Measurements from ENCODE around the gene CPXM2.

The CPXM2 gene

DNA sequence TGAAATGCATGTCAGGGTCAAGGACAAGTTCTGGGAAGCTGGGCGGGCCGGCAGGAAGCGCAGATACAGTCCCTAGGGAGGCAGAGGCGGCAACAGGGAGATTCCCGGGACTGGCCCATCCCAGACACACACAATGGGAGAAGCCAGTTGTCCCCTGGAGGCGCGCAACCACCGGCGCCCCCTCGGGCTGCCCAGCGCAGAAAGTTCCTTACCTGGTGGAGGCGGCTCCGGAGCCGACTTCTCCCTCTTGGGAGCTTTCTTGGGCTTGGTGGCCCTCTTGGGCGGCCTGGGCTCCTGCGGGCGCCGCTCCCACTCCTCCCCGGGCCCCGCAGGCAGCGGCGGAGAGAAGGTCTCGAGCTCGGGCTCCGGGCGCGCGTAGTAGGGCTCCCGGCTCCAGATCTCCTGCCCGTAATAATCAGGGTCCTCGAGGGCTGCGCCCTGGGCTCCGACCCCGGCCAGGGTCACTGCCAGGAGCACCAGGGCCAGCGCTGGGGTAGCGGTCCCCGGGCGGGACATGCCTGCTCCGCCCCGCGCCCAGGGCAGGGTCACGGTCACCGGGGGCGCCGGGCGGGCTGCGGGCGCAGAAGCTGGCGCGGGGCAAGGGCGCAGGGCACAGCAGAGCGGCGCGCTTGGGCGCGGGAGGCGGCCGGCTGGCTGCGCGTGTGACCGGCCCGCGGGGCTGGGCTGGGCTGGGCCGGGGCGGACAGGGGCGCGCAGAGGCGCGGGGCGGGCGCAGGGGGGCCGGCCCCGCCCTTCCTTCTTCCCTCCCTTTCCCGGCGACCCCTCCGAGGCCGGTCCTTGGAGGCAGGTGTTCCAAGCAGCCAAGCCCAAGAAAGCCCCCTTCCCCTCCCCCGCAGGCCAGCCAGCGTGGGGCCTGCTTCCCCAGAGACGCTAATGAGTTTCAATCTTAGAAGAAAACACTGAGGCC, at the start of gene CPXM2:
Gene CPXM2 (minus strand): TSS at position 664 of the 928 bp plus-strand sequence. CDS start 148 bp downstream, at position 516.
- DNase-seq, result no peak

DNA sequence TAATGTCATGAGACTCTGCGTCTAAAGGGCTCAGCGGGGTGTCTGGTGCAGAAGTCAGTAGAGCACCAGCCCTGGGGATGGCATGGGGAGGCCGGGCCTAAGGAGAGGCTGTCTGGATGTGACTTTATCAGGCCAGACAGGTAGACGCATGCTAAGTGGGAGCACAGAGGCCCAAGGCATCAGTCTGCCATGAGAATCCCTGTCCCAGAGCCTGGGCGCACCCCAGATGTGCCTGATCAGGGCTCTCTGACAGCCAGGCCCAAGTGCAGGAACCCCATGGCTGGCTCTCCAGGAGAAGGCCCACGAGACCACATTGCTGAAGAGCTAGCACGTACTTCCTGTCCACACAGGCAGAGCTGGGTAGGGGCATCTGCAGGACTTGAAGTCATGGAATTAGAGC, 48.0 kb upstream of the CPXM2 start:
- no peak for DNase-seq

DNA sequence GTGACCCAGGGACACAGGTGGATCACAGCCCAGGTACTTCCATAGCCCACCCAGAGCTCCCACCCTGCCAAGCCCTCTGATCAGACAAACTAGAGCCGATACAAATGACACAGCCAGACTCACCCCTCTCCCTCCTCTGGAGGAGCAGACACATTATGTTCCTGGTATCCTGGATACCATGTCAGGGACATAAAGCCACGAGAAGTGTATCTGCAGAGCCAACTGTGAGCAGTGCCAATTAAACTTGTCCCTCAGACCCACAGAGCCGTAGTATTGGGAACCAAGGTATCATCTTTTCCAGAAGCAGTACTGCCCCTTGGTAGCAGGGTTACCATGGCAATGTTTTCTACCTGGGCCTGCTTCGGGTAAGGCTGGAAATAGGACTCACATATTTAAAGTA, 47.3 kb upstream of the CPXM2 start:
- DNase-seq, result no peak

DNA sequence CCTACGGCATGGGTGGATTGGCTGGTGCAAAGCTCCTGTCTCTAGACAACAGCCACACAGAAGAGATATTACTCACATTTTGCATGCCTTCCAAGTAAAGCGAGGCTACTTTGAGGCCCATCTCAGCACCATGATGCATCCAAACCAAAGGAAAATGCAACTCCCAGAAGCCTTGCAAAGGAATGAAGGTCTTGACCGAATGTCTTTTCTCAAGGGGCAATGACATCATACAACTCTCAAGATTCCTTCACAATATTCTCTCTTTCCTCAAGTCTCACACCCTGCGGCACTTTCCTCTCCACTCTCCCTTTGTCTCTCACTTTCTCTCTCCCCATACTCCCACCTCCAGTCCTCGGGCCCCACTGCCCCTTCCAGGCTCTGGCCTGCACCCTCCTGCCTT, 44.8 kb upstream of the CPXM2 start:
- DNase-seq, result no peak

DNA sequence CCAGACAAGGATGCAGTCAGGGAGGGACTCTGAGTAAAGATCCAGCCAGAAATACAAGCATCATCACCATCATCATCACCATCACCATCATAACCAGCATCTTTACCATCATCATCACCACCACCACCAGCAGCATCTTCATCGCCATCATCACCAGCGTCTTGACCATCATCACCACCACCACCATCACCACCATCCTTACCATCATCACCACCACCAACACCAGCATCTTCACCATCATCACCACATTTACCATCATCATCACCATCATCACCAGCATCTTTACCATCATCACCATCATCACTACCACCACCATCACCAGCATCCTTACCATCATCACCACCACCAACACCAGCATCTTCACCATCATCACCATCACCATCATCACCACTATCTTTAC, 44.1 kb upstream of the CPXM2 start:
- DNase-seq, result no peak

DNA sequence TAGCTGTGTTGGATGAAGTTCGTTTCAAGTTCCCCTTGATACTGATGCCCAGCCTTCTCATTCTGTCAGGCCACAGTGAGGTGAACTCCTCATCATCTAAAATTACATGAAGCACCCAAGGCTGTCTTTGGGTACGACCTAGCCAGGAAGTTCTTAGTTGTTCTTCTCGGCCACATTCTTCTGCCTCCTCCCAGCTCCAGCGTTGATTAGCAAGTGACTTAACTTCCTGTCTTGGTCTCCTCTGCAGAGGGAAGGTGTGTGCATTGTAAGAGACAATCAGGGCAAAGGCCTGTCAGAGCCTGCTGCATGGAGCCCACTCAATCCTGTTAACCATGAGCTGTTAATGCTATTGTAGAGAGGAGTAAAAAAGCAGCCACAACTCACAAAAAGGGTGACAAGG, 43.2 kb upstream of the CPXM2 start:
- no peak for DNase-seq

DNA sequence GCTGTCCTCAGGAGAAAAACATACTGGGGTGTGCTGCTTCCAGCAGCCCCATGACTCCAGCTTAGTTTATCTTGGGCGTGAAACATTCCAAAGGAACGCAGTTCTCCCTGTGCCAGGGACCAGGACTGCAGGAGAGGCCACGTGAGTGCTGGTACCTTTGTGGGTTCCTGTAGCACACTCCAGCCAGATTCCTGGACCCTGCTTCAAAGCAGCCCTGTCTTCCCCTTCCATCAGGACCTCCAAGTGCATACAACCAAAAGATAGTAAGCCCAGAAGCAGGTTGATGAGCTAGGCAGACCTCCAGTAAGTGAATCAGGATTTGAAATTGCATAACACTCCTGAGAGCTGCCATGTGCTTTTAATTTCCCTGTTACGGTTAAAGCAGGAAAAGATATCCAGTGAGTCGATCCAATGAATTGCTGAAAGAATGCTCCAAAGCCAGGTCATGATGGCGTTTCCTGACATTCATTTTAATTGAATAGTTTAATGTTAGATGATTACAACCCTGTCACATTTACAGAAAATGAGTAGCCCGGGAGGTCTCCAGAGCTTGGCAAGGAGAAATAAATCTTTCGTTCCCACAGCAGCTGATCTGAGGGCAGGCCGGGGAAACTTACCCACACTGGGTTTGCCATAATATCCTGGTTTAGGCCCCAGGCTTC, 38.9 kb upstream of the CPXM2 start:
- no peak for DNase-seq

DNA sequence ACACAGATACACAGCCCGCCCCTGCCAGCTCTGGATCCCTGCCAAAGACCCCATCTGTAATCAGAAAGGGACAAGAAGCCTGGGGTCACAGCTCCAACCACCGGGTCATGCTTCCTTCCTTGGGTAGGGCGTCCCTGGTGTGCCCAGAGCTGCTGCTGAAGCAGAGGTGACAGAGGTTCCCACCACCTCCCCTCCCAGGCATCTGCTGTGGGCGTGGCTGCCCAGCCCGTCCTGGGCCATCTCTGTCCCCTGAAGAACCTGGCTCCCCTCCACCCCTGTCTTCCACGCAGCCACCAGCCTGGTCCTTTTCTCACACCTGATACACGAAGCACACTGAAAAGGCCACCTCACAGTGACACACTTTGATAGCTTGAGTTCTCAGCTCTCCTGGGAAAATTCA, 38.2 kb upstream of the CPXM2 start:
- DNase-seq, result no peak

DNA sequence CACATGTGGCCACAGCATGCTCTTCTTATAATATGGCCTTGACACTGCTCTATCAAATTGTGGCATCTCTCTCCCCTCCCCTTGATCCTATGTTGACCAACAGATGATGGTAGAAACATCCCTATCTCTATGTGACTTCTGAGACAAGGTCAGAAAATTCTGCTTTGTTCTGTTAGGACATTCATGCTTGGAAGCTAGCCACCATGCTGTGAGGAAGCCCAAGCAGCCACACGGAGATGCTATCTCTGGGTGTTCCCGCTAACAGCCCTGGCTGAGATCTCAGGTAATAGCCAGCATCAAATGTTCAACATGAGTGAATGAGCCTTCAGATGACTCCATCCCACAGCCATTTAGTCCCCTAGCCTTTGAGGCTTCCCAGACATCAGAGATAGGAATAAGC, 36.8 kb upstream of the CPXM2 start:
- DNase-seq, result no peak

DNA sequence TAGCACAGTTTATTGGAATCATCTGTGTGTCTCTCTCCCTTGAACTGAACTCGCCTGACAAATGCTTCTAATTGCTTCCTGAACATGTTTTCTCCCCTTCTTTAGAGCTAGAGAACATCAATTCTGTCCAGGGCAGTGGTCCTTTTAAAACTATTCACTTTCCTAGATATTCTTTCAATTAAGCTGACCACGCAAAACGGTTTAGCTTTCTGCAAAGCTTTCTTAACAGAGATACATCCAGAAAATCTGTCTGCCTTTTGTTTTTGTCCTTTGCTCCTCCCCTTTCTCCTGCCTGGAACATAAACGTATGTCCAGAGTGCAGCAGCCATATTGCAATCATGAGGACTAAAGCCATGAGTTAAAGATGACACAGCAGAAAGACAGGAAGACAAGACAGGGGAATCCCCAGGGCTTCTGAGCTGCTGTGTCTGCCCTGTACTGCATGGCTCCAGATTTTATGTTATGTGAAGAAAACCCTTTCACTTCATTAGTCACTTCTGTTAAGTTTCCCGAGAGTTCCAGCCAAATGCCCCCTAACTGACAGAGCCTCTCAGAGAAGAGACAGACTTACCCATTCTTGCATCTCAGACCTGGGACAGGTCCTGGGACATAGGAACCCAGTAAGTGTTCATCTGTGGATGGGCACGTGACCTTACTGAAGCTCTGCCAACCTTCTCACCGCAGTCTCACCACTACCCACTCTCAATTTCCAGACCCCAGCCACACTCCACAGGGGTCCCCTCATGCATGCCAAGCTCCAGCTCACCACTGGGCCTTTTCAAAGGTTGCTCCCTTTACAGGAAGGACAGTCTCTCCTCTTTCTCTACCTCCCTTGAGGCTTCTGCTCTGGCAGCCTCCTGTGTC, 35.0 kb upstream of the CPXM2 start:
- DNase-seq, result no peak

DNA sequence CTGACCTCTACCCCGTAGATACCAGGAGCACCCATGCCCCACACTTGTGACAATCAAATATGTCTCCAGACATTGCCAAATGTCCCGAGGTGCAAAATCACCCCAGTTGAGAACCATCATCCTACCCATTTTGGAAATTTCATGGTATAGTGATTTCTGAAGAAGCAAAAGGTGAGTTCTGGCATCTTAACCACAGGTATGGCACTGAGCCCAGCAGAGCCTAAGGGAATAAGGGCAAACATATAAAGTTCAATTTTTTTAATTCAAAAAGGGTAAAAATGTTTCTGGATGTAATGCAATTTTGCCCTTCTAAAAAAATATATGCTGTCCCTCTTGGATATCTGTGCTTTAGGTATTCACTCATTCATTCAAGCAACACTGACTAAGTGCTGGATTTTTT, 30.5 kb upstream of the CPXM2 start:
- no peak for DNase-seq

DNA sequence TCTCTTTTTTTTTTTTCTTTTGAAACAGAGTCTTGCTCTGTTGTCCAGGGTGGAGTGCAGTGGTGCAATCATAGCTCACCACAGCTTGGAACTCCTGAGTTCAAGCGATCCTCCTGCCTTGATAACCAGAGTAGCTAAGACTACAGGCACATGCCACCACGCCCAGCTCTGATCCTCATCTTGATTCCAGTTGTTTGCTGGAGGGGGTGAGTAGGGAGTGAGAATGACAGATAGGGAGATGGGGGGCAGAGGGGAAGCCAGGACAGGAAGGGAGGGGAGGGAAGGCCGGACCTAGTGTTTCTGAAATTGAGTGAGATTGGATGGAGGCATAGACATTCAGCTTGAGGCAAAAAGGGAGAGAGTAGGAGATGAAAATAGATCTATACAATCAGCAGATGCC, 25.2 kb upstream of the CPXM2 start:
- DNase-seq, result no peak

DNA sequence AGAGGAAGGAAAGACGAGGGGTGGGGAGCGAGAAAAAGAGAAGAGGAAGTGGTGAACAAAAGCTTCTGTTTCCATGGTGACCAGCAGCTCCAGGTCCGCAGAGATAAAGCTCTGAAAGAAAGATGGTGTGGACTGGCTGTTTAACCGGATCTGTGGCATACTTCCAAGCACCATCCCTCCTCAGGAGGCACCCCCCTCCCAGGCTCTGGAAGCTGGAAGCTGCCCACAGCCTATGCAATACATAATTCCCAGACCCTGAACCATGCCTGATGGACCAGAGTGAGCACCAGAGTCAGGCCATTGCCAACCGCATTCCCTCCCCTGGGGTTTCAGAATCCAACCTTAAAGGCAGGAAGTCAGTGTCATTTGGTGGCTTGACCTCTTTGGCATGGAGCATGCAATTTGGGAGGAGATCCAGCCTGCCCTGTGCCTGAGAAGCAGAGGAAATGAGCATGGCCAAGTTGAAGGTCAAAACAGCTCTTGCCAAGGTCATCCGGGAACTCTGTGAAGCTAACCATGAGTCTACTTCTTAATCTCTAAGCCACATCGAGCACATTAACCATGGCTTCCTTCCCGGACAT, 22.2 kb upstream of the CPXM2 start:
- no peak for DNase-seq

DNA sequence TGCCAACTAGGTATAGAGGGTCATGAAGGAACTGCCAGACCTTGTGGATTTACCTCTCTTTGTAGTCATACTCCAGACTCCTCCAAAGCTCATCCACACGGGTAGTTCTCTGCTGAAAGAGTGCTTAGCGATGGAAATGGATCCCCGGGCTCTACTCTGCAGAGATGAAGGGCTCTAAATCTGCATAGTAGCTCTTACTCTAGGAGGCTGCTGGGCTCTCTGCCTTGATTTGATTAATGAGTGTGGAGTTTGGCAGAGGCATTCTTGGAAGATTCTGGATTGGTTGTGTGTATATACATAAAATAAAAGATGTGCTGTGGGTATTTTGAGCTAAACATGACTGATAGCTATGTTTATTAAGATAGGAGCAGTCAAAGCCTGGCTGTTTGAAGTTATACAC, 21.3 kb upstream of the CPXM2 start:
- no peak for DNase-seq

DNA sequence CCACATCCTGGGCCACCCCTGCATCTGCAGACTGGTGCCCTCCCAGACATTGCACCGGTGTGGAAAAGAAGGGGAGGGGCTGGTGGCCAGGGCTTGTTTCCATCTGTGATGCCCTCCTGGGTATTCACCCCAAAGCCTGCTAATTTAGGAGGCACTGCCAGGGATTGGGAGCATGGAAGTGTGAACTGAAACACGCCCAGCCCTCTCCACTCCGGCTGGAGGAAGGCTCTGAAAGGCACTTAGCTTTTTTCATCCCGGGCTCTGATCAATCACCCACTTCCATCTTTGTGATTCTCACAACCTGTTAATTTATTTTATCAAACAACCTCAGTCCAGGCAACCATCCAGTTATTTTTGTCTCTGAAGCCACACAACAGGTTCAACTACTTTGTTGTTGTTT, 20.9 kb upstream of the CPXM2 start:
- DNase-seq, result no peak

DNA sequence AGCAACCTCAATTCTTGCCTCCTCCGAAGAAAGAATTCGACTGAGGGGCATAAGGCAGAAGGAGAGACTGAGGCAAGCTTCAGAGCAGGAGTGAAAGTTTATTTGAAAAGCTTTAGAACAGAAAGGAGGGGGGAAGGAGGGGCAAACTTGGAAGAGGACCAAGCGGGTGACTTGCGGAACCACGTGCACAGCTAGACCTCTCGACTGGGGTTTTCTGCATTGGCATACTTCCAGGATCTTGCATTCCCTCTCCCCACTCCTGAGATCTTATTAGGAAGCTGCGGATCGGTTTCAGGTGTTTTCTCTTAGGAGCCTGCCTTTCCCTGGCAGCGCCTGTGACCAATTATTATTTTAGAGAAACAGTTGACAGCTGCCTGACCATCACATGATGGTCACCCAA, 20.3 kb upstream of the CPXM2 start:
- DNase-seq, result no peak

DNA sequence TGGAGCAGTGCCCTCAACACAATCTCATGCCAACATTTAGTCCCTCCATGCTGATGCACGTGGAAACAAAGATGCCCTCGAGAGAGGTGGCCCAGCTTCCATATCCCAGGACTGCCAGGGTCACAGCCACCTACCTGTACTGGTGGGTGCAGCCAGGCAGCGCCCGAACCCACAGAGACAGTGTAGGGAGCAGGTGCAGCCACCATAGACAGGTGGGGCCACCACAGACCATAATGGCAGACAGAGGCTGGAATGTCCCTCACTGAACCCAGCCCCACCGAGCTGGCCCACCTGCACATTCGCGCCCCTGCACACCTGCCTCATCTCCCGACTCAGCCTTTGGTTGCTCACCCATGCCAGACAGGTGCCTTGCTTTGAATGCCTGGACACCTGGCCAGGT, 18.3 kb upstream of the CPXM2 start:
- DNase-seq, result no peak

DNA sequence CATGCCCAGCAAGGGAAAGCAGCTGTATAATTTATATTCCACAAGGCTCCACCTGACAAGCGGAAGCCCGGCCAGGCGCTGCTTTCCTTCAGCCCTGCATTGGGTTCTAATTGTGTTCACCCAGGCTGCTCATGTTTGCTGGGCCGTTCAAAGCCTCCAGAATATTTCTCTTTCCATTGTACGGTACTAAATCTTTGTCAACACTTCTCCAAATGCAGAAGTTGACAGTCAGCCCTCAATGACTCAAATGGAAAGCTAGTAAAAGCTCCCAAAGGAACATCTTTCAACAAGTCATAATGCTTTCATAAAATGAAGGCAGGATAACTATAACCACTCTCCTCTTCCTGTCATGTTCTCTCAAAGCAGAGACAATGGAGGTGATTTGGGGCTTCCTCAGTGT, 17.8 kb upstream of the CPXM2 start:
- no peak for DNase-seq

DNA sequence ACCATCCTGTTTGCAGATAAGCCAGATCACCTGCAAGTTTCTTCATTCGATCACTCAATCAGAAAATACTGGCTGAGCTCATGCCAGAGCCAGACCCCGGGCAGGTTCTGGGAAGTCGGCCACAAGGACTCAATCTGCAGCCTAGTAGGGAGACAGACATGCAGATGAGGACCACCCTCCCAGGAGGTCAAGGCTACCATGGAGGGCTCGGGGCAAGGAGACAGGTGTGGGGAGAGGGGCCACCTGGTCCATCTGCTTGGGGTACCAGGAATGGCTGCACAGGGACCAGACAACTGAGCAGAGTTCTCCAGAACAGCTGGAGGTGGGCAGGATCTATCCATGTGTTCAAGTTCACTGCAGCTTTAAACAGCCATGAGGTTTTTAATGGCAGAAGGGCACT, 16.8 kb upstream of the CPXM2 start:
- no peak for DNase-seq

DNA sequence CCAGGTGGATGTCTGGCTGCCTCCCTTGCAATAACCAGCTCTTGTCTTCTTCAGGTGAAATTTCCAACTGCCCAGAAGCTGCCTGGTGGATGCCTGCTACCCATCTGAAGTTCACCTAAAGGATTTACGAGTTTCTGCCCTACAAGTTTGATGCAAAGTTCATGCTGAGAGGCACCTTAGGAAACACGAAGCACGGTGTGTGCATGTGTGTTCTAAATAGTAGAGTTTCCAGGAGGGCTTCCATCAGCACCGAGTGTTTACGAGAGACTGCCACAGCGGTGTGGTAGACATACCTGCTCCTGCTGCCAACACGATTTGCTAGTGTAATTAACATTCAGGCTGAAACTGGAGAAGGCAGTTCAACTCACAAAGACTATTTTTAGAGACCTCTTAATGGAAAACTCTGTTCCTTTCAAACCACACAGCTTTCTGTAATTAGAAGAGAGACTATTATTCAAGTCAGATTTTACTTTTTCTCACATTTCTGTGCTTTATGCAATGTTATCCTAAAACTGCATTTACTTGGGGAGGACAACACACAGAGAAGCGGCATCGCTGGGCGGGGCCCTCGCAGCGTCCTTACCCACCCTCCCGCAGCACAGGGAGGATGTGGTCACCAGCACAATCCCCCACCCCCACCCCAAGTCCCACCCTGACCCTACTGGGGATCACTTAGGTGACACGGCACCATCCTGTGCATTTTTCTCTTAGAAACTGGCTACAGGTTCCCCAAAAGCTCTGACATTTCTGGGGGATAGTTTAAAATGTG, 15.5 kb upstream of the CPXM2 start:
- no peak for DNase-seq

DNA sequence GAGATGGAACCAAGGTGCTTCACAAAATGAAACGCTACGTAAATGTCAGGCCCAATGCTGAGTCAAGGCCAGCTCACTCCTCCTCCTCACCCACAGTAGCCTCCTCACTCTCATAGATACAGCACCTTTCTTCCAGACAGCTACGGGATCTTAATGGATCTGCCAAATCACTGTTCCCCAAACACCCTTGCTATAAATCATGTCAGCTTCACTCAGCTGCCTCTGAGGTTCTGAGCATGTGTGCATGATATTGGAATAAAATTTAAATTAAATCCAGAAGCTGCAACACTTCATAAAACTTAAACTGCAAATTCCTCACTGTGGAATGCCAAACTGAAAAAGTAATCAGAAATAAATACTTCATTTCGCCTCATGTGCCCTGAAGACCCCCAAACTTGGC, 14.7 kb upstream of the CPXM2 start:
- no peak for DNase-seq

DNA sequence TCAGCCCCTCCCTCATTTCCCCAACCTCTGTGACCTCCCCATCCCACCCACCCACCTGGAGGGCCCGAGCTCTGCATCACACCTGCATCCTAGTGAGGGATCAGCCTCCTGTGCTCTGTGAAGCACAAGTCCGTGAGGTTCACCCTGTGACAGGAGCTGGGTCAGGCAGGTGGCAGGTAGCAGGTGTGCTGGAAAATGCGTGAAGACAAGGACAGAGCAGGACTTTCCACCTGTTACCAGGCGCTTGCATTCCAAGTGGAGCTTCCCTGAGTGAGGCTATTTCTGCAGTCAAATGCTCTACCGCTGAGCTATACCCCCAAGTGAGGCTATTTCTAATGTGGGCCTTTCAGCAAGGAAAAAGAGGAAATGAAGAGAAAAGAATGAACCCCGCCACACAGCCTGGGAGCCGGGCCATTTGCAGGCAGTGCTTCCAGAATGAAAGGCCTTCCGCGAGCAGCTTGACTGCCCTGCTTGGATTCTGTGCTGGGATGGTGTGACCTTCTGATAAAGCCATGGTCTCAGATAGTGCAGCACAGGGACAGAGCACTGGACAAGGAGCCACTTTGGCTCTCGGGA, 13.3 kb upstream of the CPXM2 start:
- DNase-seq, result no peak

Measured in right forelimb (tissue), 1 donor.